CD4-positive, alpha-beta T cell treated with Interleukin-21 for 1 hour (primary cell): ENCODE data around the gene EID2B.

Source experiments
- DNase-seq: peaks from one replicate; pipeline ENCODE4 v3.0.0-alpha.2; 2020

Gene EID2B

GRCh38 chr19:39525205-39525604 is 7.4 kb downstream of the EID2B start:
- DNase-seq, result no peak

GRCh38 chr19:39524495-39524894 is 8.2 kb downstream of the EID2B start:
- no peak for DNase-seq

GRCh38 chr19:39520541-39521484 is 11.8 kb downstream of the EID2B start:
- no peak for DNase-seq

- DNase-seq, result no peak
Observed at GRCh38 chr19:39518975-39519374, 13.7 kb downstream of the EID2B start.

- no peak for DNase-seq
Observed at GRCh38 chr19:39518458-39518857, 14.2 kb downstream of the EID2B start.

- DNase-seq, result no peak
Observed at GRCh38 chr19:39517432-39517831, 15.2 kb downstream of the EID2B start.

GRCh38 chr19:39516270-39516669 is 16.4 kb downstream of the EID2B start:
- no peak for DNase-seq

- DNase-seq, result no peak
Observed at GRCh38 chr19:39515551-39516191, 17.0 kb downstream of the EID2B start.

GRCh38 chr19:39514840-39515550 is 17.7 kb downstream of the EID2B start, which contains the start of gene SELENOV:
Gene SELENOV (plus strand): TSS chr19:39515139. CDS start chr19:39515213, 74 bp downstream.
- DNase-seq, result no peak

GRCh38 chr19:39512988-39513387 is 19.7 kb downstream of the EID2B start:
- no peak for DNase-seq

GRCh38 chr19:39509233-39509632 is 23.4 kb downstream of the EID2B start:
- DNase-seq, result no peak

- no peak for DNase-seq
Observed at GRCh38 chr19:39508629-39509028, 24.0 kb downstream of the EID2B start.

GRCh38 chr19:39507715-39508364 is 24.8 kb downstream of the EID2B start:
- no peak for DNase-seq

GRCh38 chr19:39506944-39507714 is 25.5 kb downstream of the EID2B start:
- DNase-seq, result peak; percentile 59

- DNase-seq, result no peak
Observed at GRCh38 chr19:39506598-39506943, 26.1 kb downstream of the EID2B start.

- DNase-seq, result peak; percentile 79
Observed at GRCh38 chr19:39502640-39503417, 29.8 kb downstream of the EID2B start.

GRCh38 chr19:39501340-39501739 is 31.3 kb downstream of the EID2B start:
- no peak for DNase-seq

GRCh38 chr19:39500543-39500942 is 32.1 kb downstream of the EID2B start:
- DNase-seq, result no peak

- DNase-seq, result no peak
Observed at GRCh38 chr19:39499932-39500331, 32.7 kb downstream of the EID2B start.

- DNase-seq, result no peak
Observed at GRCh38 chr19:39498798-39499642, 33.6 kb downstream of the EID2B start, which contains the start of gene DLL3. Gene DLL3 (plus strand): TSS chr19:39498947. CDS start chr19:39498975, 28 bp downstream.
